ENCODE measurements around the gene TMSB10.

- TF ChIP-seq CTCF (IDR thresholded peaks at IDR 0.05): no peak
- no peak for TF ChIP-seq USF2 (CRISPR knock-in tag; IDR thresholded peaks at IDR 0.05)
- no peak for TF ChIP-seq PREB (CRISPR knock-in tag; IDR thresholded peaks at IDR 0.05; ENCODE audit: borderline replicate concordance)
- TF ChIP-seq CREM (CRISPR knock-in tag; IDR thresholded peaks at IDR 0.05): no peak
- no peak for TF ChIP-seq ATF3 (CRISPR knock-in tag; conservative IDR thresholded peaks at IDR 0.05)
- TF ChIP-seq ZNF512 (CRISPR knock-in tag; IDR thresholded peaks at IDR 0.05; ENCODE audit: borderline replicate concordance): no peak
- no peak for TF ChIP-seq TP53 (CRISPR knock-in tag; IDR thresholded peaks at IDR 0.05)
- TF ChIP-seq KAT7 (CRISPR knock-in tag; IDR thresholded peaks at IDR 0.05; ENCODE audit: borderline replicate concordance): no peak
These were observed 7.5 kb downstream of the TMSB10 start for GRCh38 chr2:84912984-84913383.
